GM12891 (cell line): ENCODE data around the gene KDM4B.
A peak's percentile ranks its signal among the peaks of the same experiment; 100 is the strongest.

Experiments
- DNase-seq: peaks from one replicate; pipeline ENCODE4 v3.0.0; 2011; ENCODE audit warnings: low spot score; ENCODE audit not compliant: insufficient read length
- FAIRE-seq: peaks from 2 replicates; lab custom pipeline; 2011; peaks lifted over from hg19 to GRCh38; lab: Jason Lieb, UNC
- PAX5 ChIP-seq: IDR thresholded peaks from 2 replicates; pipeline ENCODE4 v1.6.1; 2011; ENCODE audit warnings: low read length, moderate library complexity, mild to moderate bottlenecking; ENCODE audit not compliant: insufficient read depth, severe bottlenecking
- POLR2A ChIP-seq: IDR thresholded peaks from 2 replicates; pipeline ENCODE4 v1.6.1; 2011; ENCODE audit warnings: low read depth, low read length, control low read depth
- POLR2AphosphoS5 ChIP-seq: IDR thresholded peaks from 2 replicates; pipeline ENCODE4 v1.6.1; 2011; ENCODE audit warnings: low read depth, low read length, control low read depth
- POU2F2 ChIP-seq: IDR thresholded peaks from 2 replicates; pipeline ENCODE4 v1.6.1; 2011; ENCODE audit warnings: low read depth, mild to moderate bottlenecking, control low read depth, low read length, moderate library complexity
- SPI1 ChIP-seq: IDR thresholded peaks from 2 replicates; pipeline ENCODE4 v1.6.1; 2011; ENCODE audit warnings: low read depth, low read length, control low read depth
- TAF1 ChIP-seq: IDR thresholded peaks from 2 replicates; pipeline ENCODE4 v1.6.1; 2011; ENCODE audit warnings: low read depth, low read length, control low read depth

Gene KDM4B

DNA sequence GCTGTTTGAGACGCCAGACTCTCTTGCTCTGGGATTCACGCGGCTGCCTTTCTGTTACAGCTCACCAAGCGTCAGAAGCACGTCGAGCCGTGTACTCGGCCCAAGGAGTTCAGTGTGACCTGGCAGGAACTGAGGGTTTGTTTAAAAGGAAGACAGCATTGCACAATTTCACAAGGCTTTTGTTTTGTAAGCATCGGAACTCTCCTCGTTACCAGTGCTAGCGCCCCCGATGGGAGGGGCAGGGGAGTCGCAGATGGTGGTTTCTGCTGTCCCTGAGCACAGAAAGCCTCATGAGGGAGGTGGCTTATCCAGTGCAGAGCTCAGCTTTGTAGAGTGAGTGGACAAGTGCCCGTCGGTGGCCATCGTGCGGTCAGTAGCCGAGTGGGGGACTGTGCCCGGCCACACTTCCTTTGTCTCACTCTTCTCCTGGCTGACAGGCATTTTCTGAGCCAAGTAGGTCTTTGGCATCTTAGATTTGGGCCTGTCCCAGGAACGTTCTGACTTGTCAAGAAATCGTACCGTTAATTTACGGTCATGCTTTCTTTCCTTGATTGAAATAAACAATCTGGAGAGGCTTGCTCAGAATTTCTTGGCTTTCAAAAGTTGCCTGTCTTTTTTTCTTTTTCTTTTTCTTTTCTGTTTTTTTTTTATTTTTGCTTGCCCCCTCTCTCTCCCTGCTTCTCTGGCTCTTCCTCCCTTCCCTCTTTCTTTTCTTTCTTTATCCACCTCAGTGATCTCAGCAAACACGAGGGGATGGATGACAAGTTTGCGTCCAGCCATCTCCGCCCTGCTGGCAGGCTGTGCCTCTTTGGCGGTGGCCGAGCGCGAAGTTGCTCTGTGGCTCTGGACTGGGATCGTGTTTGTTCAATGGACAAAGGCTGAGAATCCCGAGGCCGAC, 7.7 kb downstream of the KDM4B start:
- FAIRE-seq (peak; percentile 83), DNase-seq (no peak)
- TF ChIP-seq POLR2AphosphoS5 = no peak
- TF ChIP-seq TAF1 = no peak

DNA sequence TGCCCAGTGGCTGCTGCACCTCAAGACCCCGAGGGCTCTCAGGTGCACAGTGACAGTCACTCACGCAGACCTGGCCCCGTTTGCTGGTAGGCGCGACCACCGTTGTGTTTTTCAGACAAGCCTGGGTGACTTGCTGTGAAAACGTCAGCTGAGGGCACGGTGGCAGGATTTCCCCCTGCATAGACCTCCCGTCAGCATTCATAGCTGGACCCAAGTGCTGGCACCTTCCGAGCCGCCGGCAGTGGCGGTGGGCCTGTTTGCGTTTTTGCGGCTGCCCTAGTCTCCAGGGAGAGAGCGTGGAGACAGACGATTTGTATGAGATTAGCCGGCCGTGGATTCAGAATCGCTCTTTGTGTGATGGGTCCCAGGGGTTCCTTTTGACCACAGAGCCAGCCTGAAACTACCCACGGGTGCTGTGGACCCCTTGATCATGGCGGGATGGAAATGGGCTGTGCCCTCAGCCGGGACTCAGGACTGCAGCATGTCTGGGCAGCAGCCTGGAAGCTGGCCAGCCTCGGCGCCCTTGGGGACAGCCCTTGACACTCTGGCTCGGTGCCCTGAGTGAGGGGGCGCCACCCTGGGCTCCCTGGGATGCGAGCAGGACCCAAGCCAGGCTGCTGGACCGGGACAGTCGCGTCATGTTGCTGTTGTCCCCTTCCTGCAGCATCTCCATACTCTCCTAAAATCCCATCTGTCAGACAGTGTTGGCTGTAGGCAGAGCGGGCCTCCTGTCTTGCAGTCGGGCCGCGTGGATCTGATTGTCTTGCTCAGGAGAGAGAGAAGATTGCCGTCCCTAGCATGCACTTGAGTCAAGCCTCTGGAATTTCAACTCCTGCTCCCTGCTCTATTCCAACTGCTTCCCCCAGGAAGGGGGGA, 8.6 kb downstream of the KDM4B start:
- peak; percentile 66 for FAIRE-seq
- TF ChIP-seq SPI1 (no peak), PAX5 (no peak), POLR2AphosphoS5 (no peak), POLR2A (no peak), TAF1 (no peak), POU2F2 (no peak)
- no peak for DNase-seq

DNA sequence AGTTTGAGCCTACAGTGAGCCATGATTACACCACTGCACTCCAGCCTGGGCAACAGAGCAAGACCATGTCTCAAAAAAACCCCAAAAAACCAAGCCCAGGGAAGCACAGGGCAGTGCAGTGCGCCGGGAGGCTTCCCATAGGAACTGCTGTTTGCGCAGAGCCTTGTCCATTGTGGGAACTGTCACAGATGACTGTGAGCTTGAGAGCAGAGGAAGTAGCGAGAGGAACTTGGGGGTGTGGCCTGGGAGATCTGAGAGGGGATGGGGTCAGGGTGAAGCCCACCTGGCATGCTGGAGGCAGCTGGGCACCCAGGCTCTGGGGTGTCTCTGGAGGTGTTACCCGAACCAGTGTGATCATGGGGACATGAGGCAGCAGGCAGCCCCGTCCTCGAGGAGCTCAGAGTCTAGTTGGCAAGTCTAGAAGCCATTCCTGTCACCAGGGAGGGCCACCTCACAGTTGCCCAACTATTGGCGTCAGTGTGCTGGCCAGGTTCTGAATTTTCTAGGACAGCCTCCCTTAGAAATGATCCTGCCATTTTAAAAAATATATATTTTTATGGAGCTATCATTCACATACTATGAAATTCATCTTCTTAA, 10.4 kb downstream of the KDM4B start:
- TF ChIP-seq TAF1 = no peak
- TF ChIP-seq SPI1 = no peak
- TF ChIP-seq POLR2A = no peak
- no peak for TF ChIP-seq PAX5
- no peak for TF ChIP-seq POLR2AphosphoS5
- TF ChIP-seq POU2F2 = no peak
- no peak for FAIRE-seq
- no peak for DNase-seq

DNA sequence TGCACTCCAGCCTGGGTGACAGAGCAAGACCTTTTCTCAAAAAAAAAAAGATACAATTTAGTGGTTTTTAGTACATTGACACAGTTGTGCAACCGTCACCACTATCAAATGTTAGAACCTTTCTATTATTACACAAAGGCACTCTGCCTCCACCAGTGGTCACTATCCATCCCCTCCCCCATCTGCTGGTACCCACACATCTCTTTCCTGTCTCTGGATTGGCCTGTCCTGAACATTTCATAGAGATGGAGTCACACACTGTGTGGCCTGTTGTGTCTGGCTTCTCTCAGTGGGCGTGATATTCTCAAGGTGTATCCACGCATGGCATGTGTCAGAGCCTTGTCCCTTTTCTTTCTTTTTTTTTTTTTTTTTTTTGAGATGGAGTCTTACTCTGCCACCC, 11.2 kb downstream of the KDM4B start:
- no peak for TF ChIP-seq POLR2A
- no peak for TF ChIP-seq POLR2AphosphoS5
- no peak for TF ChIP-seq PAX5
- no peak for TF ChIP-seq TAF1
- no peak for TF ChIP-seq POU2F2
- TF ChIP-seq SPI1 = no peak
- no peak for DNase-seq
- no peak for FAIRE-seq

DNA sequence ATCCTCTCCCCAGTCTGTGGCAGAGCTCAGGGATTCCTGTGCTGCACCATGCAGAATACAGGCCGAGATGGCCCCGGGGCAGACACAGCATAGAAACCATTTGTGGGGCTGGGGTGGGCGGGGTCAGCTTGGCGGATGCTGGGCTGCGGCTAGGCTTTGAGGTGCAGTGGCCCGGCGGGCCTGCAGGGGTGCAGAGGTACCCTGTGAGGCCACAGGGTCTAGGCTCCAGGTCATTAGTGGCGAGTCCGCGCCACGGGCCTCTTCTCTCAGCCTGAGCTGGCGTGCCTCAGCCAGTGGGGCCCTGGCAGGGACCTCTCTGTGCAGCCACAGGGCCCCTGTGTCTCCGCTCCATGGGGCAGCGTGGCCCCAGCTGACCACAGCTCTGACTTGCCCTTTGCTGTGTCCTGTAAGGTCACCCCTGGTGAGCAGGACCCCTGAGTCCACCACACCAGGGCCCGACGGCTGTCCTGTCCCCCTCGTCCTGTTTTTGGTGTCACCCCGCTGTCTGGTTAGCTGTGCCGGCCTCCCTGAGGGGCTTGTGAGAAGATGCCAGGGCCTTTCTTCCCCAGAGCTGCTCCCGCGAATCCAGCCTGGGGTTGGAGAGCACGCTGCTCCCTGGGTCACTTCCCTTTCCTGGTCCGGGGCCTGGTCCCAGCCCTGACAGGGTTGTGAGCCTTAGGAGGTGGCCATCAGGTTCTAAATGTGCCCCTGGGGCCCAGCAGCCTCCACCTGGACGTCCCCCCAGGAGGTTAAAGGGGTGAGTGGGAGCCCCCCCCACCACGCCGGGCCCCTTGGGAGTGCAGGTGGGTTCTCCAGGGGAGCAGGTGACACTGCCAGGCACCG, 12.1 kb downstream of the KDM4B start:
- FAIRE-seq (no peak), DNase-seq (no peak)
- no peak for TF ChIP-seq PAX5
- TF ChIP-seq TAF1 = no peak
- TF ChIP-seq POLR2AphosphoS5 = no peak
- TF ChIP-seq POLR2A = no peak
- no peak for TF ChIP-seq POU2F2
- TF ChIP-seq SPI1 = no peak

DNA sequence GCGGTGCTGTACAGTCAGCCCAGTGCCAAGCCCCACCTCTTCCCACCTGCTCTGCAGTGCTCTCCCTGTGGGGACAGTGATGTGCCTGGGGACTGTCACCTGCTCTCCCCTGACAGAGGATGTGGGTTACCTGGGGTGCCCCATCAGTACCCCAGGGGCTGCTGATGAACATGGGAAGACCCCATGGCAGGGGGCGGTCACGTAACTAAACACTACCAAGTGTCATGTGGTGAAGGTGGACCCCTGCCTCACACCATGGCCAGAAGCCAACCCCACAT, 12.7 kb downstream of the KDM4B start:
- TF ChIP-seq POLR2AphosphoS5 = no peak
- TF ChIP-seq PAX5 = no peak
- no peak for TF ChIP-seq POLR2A
- no peak for TF ChIP-seq TAF1
- no peak for TF ChIP-seq SPI1
- TF ChIP-seq POU2F2 = no peak
- DNase-seq = no peak
- peak; percentile 33 for FAIRE-seq

DNA sequence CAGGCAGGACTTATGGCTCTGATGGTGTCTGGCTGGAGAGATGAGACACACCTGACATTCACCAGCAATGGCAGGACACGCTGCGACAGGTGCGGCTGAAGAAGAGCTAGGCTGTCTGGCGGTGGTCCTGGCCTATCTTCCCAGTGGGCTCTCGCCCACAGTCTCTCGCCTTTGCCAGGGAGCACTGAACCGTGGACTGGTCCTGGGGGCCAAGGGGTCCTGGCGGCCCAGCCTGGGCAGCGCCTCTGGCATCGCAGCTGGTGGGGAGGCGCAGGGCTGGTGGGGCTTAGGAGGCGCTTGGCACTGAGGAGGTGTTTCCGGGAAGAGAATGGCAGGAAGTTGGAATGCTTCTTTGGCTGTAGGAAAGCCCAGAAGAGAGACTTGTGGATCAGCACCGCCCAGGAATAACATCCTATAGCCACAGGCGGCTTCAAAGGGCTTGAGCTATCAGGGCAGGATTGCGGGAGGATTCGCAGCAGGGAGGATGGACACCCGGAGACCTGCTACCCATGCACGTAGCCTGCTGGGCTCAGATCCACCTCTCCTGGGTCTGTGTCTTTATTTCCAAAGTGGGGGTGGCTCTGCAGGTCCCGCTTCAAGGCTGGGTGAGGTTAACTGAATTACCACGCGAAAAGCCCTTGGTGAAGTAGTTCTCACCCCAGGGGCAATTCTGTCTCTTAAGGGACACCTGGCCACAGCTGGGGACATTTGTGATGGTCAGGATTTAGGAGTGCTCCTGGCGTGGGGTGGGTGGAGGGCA, 14.6 kb downstream of the KDM4B start:
- no peak for FAIRE-seq
- DNase-seq = no peak
- TF ChIP-seq POLR2A (no peak), POLR2AphosphoS5 (no peak), POU2F2 (no peak), TAF1 (no peak), PAX5 (no peak), SPI1 (no peak)

DNA sequence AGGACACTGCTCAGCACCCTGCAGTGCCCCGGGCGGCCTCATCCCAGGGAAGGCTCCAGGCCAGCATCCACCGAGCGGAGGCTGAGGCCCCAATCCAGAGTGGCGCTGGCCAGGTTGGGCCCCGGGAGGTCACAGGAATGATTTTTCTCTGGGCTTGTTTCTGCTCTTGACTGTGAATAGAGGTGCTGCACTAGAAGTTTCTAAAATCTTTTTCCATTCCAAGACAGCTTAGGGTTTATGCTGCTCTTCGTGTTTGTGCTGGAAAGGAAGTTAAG, 15.1 kb downstream of the KDM4B start:
- FAIRE-seq = no peak
- TF ChIP-seq POLR2A (no peak), POLR2AphosphoS5 (no peak), SPI1 (no peak)
- DNase-seq = no peak
